Naive thymus-derived CD4-positive, alpha-beta T cell (primary cell): ENCODE results near the gene HELZ. TPM values are rescaled to one million over a fixed set of nuclear protein-coding genes. Genes with fewer than 3 reads are reported as not detected.
"Not testable (repeated sequence)": the region's sequence is repeated elsewhere in the genome, so short reads cannot be mapped to it uniquely, and the experiment has no call there.

Source experiments
- ATAC-seq: fragments of 150-1000 bp; cut with Tn5 transposase; 2 replicates; pipeline ENCODE4 v1.10.0; 2021; ENCODE audit warnings: mild to moderate bottlenecking, moderate library complexity
- CTCF ChIA-PET: fragments of 350-600 bp; sonication (Branson Sonifier 250); formaldehyde crosslinking; loops from one replicate; lab custom pipeline; 2021; ENCODE audit warnings: antibody characterized with exemption; lab: Charles Lee
- POLR2A ChIA-PET: fragments of 350-600 bp; sonication (Branson Sonifier 250); formaldehyde crosslinking; loops from one replicate; lab custom pipeline; 2021; ENCODE audit warnings: antibody characterized with exemption, inconsistent platforms; lab: Charles Lee
- DNase-seq, 9 donors: peaks; one replicate each; pipeline versions ENCODE4 v3.0.0 to v3.0.0-alpha.2; 2020 to 2022; ENCODE audit warnings: mixed read lengths in 1 of 9
- H3K27ac ChIP-seq: one replicate; pipeline ENCODE4 v1.7.0; 2013; ENCODE audit warnings: mild to moderate bottlenecking, low read depth, low read length, moderate library complexity
- H3K27me3 ChIP-seq, 2 donors: one replicate each; pipeline ENCODE4 v1.7.0; 2013; ENCODE audit warnings: low read length in 2 of 2, mild to moderate bottlenecking in 2 of 2, moderate library complexity in 2 of 2; ENCODE audit not compliant: control insufficient read depth in 2 of 2, insufficient read depth in 2 of 2
- H3K36me3 ChIP-seq, 3 experiments: 1 replicate in 2 of 3; 2 replicates in 1 of 3; pipeline ENCODE4 v1.7.0; 2013; ENCODE audit warnings: low read length in 3 of 3, mild to moderate bottlenecking in 3 of 3, moderate library complexity in 1 of 3; ENCODE audit not compliant: insufficient read depth in 3 of 3, control insufficient read depth in 2 of 3
- H3K4me1 ChIP-seq, 2 donors: one replicate each; pipeline ENCODE4 v1.7.0; 2013; ENCODE audit warnings: low read length in 2 of 2, mild to moderate bottlenecking in 2 of 2, moderate library complexity in 1 of 2; ENCODE audit not compliant: control insufficient read depth in 2 of 2, insufficient read depth in 2 of 2
- H3K4me3 ChIP-seq: 2 replicates; pipeline ENCODE4 v1.7.0; 2013; ENCODE audit warnings: mild to moderate bottlenecking, low read length
- H3K9me3 ChIP-seq, 3 experiments: 1 replicate in 2 of 3; 2 replicates in 1 of 3; pipeline ENCODE4 v1.7.0; 2013; ENCODE audit warnings: low read length in 3 of 3; ENCODE audit not compliant: control insufficient read depth in 2 of 3
- H3K27ac Mint-ChIP-seq, 9 donors: one replicate each; pipeline ENCODE4 v1.8.0; 2020 to 2022; ENCODE audit warnings: mixed read lengths in 9 of 9, mild to moderate bottlenecking in 8 of 9, moderate library complexity in 5 of 9, inconsistent platforms in 2 of 9
- H3K27me3 Mint-ChIP-seq, 5 donors: one replicate each; pipeline ENCODE4 v1.8.0; 2021 to 2022; ENCODE audit warnings: mixed read lengths in 5 of 5, mild to moderate bottlenecking in 1 of 5
- H3K36me3 Mint-ChIP-seq, 5 donors: one replicate each; pipeline ENCODE4 v1.8.0; 2020 to 2022; ENCODE audit warnings: mixed read lengths in 5 of 5, mild to moderate bottlenecking in 3 of 5, inconsistent platforms in 1 of 5
- H3K4me1 Mint-ChIP-seq, 7 donors: one replicate each; pipeline ENCODE4 v1.8.0; 2020 to 2022; ENCODE audit warnings: mixed read lengths in 7 of 7, mild to moderate bottlenecking in 3 of 7, inconsistent platforms in 1 of 7
- H3K4me3 Mint-ChIP-seq, 10 donors: one replicate each; pipeline ENCODE4 v1.8.0; 2020 to 2022; ENCODE audit warnings: mild to moderate bottlenecking in 10 of 10, mixed read lengths in 10 of 10, moderate library complexity in 6 of 10, inconsistent platforms in 2 of 10
- H3K9me3 Mint-ChIP-seq, 11 donors: one replicate each; pipeline ENCODE4 v1.8.0; 2020 to 2022; ENCODE audit warnings: mixed read lengths in 11 of 11, mild to moderate bottlenecking in 4 of 11, inconsistent platforms in 1 of 11, moderate library complexity in 1 of 11
- intact Hi-C, 2 donors: fragments of 100-400 bp; cut with micrococcal nuclease; formaldehyde crosslinking; loops; one replicate each; pipeline ENCODE4 v1.15.1; 2023
- polyA plus RNA-seq, 2 donors: library from polyadenylated mRNA; unstranded; fragments of 300-500 nt; fragmentation: Illumina TruSeq; gene quantifications; one replicate each; pipeline ENCODE4 v1.2.3, GENCODE V29; 2021
- total RNA-seq, 6 experiments: library from RNA in 5 of 6; stranded (reverse) in 5 of 6; gene quantifications; 1 replicate in 5 of 6; 2 replicates in 1 of 6; pipeline ENCODE4 v1.2.3 and lab custom pipeline; 2021 to 2026

The HELZ gene
- total and polyA plus RNA-seq, 7 experiments from 2014 or later: 44.8 to 114 (median 83.2) TPM

DNA sequence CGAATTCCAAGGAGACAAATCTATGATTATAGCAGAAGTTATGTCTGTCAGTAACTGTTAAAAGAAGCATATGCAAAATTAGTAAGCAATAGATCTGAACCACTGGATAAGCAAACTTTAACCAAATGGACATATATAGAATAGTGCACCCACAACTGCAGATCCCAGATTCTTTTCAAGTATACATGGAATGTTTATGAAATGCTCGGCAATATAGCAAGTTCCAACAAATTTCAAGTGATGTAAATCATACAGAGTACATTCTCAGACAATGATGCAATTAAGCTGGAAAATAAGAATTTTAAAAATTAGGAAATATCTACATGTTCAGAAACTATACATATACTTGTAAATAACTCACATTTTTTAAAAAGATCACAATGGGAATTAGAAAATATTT is 8.4 kb upstream of the HELZ start:
- Histone ChIP-seq H3K9me3 (no peaks in the 10 kb centered on the region), H3K4me1 (peaks cover 9 to 15% of the 10 kb centered on the region in 2 donors), H3K27me3 (no peaks in the 10 kb centered on the region), H3K27ac (no peak overlapping the region), H3K36me3 (no peaks in the 10 kb centered on the region), H3K4me3 (no peak overlapping the region)
- intact Hi-C loops: no loop called here
- no peak overlapping the region for H3K27ac Mint-ChIP-seq
- DNase-seq (no peak), ATAC-seq (no peak)
- peaks cover 0 to 14% (median 0%) of the 10 kb centered on the region in 5 donors for H3K27me3 Mint-ChIP-seq
- H3K4me1 Mint-ChIP-seq: peaks cover 9 to 15% (median 11%) of the 10 kb centered on the region in 7 donors
- ChIA-PET POLR2A (no interaction called here), CTCF (interaction anchor here (0.7 kb wide), 1 partner anchor 745 kb away, joined by 7 read pairs; no protein-coding TSS in a partner anchor)
- H3K36me3 Mint-ChIP-seq: peaks cover 0 to 3% (median 0%) of the 10 kb centered on the region in 5 donors
- H3K9me3 Mint-ChIP-seq: no peaks in the 10 kb centered on the region
- no peak overlapping the region for H3K4me3 Mint-ChIP-seq

- ATAC-seq, H3K9me3 ChIP-seq, H3K27ac Mint-ChIP-seq, H3K36me3 Mint-ChIP-seq, intact Hi-C loops, H3K4me3 Mint-ChIP-seq, H3K27me3 ChIP-seq, DNase-seq, H3K36me3 ChIP-seq, H3K27ac ChIP-seq, POLR2A ChIA-PET, H3K9me3 Mint-ChIP-seq, H3K4me3 ChIP-seq, CTCF ChIA-PET: not testable (repeated sequence)
- peaks cover 0 to 13% (median 7%) of the 10 kb centered on the region in 7 donors for H3K4me1 Mint-ChIP-seq
- peaks cover 0 to 13% of the 10 kb centered on the region in 2 donors for H3K4me1 ChIP-seq
- H3K27me3 Mint-ChIP-seq: peaks cover 0 to 19% (median 0%) of the 10 kb centered on the region in 5 donors
These were observed 6.6 kb upstream of the HELZ start for GRCh38 chr17:67251586-67251985.

- ChIA-PET CTCF (no interaction called here), POLR2A (no interaction called here)
- H3K27ac ChIP-seq: no peak overlapping the region
- H3K27me3 ChIP-seq: no peaks in the 10 kb centered on the region
- peaks cover 10 to 26% (median 21%) of the 10 kb centered on the region in 7 donors for H3K4me1 Mint-ChIP-seq
- ATAC-seq (no peak), DNase-seq (no peak)
- peaks cover 0 to 15% (median 0%) of the 10 kb centered on the region in 5 donors for H3K27me3 Mint-ChIP-seq
- no peak overlapping the region for H3K4me3 ChIP-seq
- H3K9me3 Mint-ChIP-seq: peaks cover 0 to 1% (median 0%) of the 10 kb centered on the region in 11 donors
- H3K9me3 ChIP-seq: no peaks in the 10 kb centered on the region
- H3K4me3 Mint-ChIP-seq: peak overlapping the region in 4 of 10 donors; percentile 1 to 58 (median 42)
- peaks cover 0 to 8% (median 0%) of the 10 kb centered on the region in 5 donors for H3K36me3 Mint-ChIP-seq
- intact Hi-C loops: loop anchor here (10.0 kb wide), 2 partner anchors 577 to 787 kb away; partner anchors contain the start of genes BPTF (in 1 of the 2) and KPNA2 (in 1 of the 2)
- H3K36me3 ChIP-seq: peaks cover 0 to 10% (median 0%) of the 10 kb centered on the region in 3 experiments
- H3K4me1 ChIP-seq: peaks cover 7 to 28% of the 10 kb centered on the region in 2 donors
- peak overlapping the region in 3 of 9 donors; percentile 2 to 63 (median 41) for H3K27ac Mint-ChIP-seq
These were observed 3.3 kb upstream of the HELZ start for GRCh38 chr17:67248291-67248690.

- peak overlapping the region; percentile 4 to 91 (median 54) for H3K4me3 Mint-ChIP-seq
- H3K9me3 ChIP-seq: no peaks in the 10 kb centered on the region
- ChIA-PET POLR2A (interaction anchor here (0.6 kb wide), 1 partner anchor 332 kb away, joined by 3 read pairs; no protein-coding TSS in a partner anchor), CTCF (no interaction called here)
- H3K4me1 Mint-ChIP-seq: peaks cover 11 to 33% (median 30%) of the 10 kb centered on the region in 7 donors
- peaks cover 0 to 1% (median 0%) of the 10 kb centered on the region in 11 donors for H3K9me3 Mint-ChIP-seq
- intact Hi-C loops: loop anchor here (10.0 kb wide), 2 partner anchors 577 to 787 kb away; partner anchors contain the start of genes BPTF (in 1 of the 2) and KPNA2 (in 1 of the 2)
- no peak for ATAC-seq
- H3K4me1 ChIP-seq: peaks cover 7 to 32% of the 10 kb centered on the region in 2 donors
- no peak overlapping the region for H3K4me3 ChIP-seq
- H3K27ac Mint-ChIP-seq: peak overlapping the region in 6 of 9 donors; percentile 7 to 74 (median 34)
- H3K27me3 ChIP-seq: no peaks in the 10 kb centered on the region
- peaks cover 0 to 10% (median 0%) of the 10 kb centered on the region in 5 donors for H3K36me3 Mint-ChIP-seq
- H3K27ac ChIP-seq: no peak overlapping the region
- peaks cover 0 to 8% (median 0%) of the 10 kb centered on the region in 5 donors for H3K27me3 Mint-ChIP-seq
- H3K36me3 ChIP-seq: peaks cover 0 to 10% (median 0%) of the 10 kb centered on the region in 3 experiments
- DNase-seq: no peak
These were observed 2.5 kb upstream of the HELZ start for GRCh38 chr17:67247416-67247900.

DNA sequence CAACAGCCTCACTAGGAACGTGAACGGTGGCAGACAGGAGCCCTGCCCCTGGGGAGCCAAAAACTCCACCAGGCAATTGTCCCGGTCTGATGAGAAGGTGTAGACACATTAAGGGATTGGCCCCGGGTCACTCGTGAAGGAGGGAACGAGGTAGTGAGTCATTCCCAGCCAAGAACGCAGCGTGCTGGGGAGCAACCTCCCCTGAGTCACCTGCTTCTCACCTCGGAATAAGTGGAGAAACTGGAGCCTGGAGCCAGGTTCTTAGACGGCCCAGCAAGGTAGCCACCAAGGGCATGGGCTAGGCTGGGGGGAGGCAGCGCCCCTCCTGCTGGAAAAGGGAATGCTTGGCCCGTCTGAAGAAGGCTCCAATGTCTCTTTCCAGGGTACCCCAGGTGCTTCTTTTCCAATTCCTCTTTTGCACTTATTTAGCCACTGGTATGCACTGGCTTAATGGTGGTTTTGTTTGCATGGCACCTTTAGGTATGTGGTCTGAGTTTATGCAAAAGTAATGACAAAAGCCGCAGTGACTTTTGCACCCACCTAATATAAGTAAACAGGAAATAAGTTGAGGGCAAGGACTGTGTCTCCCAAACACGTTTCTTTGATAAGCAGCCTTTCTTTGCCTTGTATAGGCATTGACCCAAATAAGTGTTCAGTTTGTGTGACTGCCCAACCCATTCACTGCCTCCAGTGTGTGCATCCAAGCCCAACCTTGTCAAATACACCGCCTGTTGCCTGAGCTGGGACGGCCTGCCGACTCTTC is 1.8 kb upstream of the HELZ start:
- Histone ChIP-seq H3K36me3 (peaks cover 0 to 10% (median 1%) of the 10 kb centered on the region in 3 experiments), H3K4me3 (peak overlapping the region; percentile 83), H3K27me3 (no peaks in the 10 kb centered on the region), H3K9me3 (no peaks in the 10 kb centered on the region), H3K4me1 (peaks cover 10 to 34% of the 10 kb centered on the region in 2 donors), H3K27ac (no peak overlapping the region)
- ChIA-PET CTCF (no interaction called here), POLR2A (interaction anchor here (0.6 kb wide), 1 partner anchor 333 kb away, joined by 3 read pairs; no protein-coding TSS in a partner anchor)
- H3K36me3 Mint-ChIP-seq: peaks cover 0 to 11% (median under 1%) of the 10 kb centered on the region in 5 donors
- intact Hi-C loops: loop anchor here (10.0 kb wide), 2 partner anchors 578 to 788 kb away; partner anchors contain the start of genes BPTF (in 1 of the 2) and KPNA2 (in 1 of the 2)
- peak overlapping the region; percentile 64 to 91 (median 82) for H3K4me3 Mint-ChIP-seq
- H3K27me3 Mint-ChIP-seq: peaks cover 0 to 6% (median 0%) of the 10 kb centered on the region in 5 donors
- peaks cover 14 to 36% (median 32%) of the 10 kb centered on the region in 7 donors for H3K4me1 Mint-ChIP-seq
- peak; percentile 46 for ATAC-seq
- H3K9me3 Mint-ChIP-seq: peaks cover 0 to 1% (median 0%) of the 10 kb centered on the region in 11 donors
- DNase-seq: no peak
- H3K27ac Mint-ChIP-seq: peak overlapping the region in 7 of 9 donors; percentile 7 to 83 (median 65)

GRCh38 chr17:67246403-67246652 is 1.3 kb upstream of the HELZ start:
- Histone ChIP-seq H3K27ac (no peak overlapping the region), H3K4me1 (peaks cover 11 to 39% of the 10 kb centered on the region in 2 donors), H3K9me3 (no peaks in the 10 kb centered on the region), H3K4me3 (peak overlapping the region; percentile 83), H3K27me3 (no peaks in the 10 kb centered on the region), H3K36me3 (peaks cover 0 to 10% (median 6%) of the 10 kb centered on the region in 3 experiments)
- ATAC-seq (no peak), DNase-seq (no peak)
- H3K36me3 Mint-ChIP-seq: peaks cover 0 to 13% (median 4%) of the 10 kb centered on the region in 5 donors
- CTCF ChIA-PET: no interaction called here
- POLR2A ChIA-PET: interaction anchor here (1.5 kb wide), 1 partner anchor 11 kb away, joined by 3 read pairs; no protein-coding TSS in a partner anchor
- peaks cover 0 to 6% (median 0%) of the 10 kb centered on the region in 5 donors for H3K27me3 Mint-ChIP-seq
- intact Hi-C loops: loop anchor here (10.0 kb wide), 2 partner anchors 578 to 788 kb away; partner anchors contain the start of genes BPTF (in 1 of the 2) and KPNA2 (in 1 of the 2)
- peak overlapping the region in 7 of 9 donors; percentile 38 to 83 (median 64) for H3K27ac Mint-ChIP-seq
- peak overlapping the region; percentile 64 to 91 (median 82) for H3K4me3 Mint-ChIP-seq
- peaks cover 0 to 1% (median 0%) of the 10 kb centered on the region in 11 donors for H3K9me3 Mint-ChIP-seq
- peaks cover 19 to 41% (median 37%) of the 10 kb centered on the region in 7 donors for H3K4me1 Mint-ChIP-seq
